ENCODE measurements around the gene ANXA8L1.
"Not testable (repeated sequence)": the region's sequence is repeated elsewhere in the genome, so short reads cannot be mapped to it uniquely, and the experiment has no call there.

ANXA8L1 gene

DNA sequence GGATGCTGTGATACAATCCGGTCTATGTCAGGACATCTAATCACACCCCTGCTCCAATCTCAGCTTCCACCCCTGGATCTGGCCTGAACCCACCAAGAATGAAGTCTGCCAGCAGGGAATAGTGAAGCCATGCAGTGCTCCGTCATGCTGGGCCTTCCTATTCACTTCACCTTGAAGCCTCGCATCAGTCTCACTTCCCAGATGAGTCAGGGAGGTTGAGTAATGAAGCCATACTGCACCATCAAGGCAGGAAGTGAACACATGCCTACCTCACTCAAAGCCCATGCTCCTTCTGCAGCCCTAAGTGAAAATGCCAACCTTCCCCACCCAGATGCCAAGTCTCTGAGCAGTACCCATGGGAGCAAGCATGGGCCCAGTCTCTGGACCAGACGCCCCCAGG is 11.1 kb downstream of the ANXA8L1 start:
- H3K4me3 ChIP-seq (ENCODE audit: insufficient read depth, low read length, poor library complexity, severe bottlenecking); H3F3A ChIP-seq (ENCODE audit: insufficient read depth); H3K4me2 ChIP-seq (ENCODE audit: low read depth, low read length, poor library complexity, severe bottlenecking); H3K79me2 ChIP-seq (ENCODE audit: insufficient read depth, low read length); H3K9me2 ChIP-seq (replicated peaks; ENCODE audit: insufficient read depth, low read length); H3K27me3 ChIP-seq (ENCODE audit: low read length); H3K9me3 ChIP-seq (ENCODE audit: insufficient read depth, low read length); H3K27ac ChIP-seq (ENCODE audit: low read depth, low read length); H3K9ac ChIP-seq (ENCODE audit: low read length); H3K36me3 ChIP-seq (ENCODE audit: low read length); H2AFZ ChIP-seq (ENCODE audit: low read depth, low read length, severe bottlenecking); H4K20me1 ChIP-seq (ENCODE audit: low read depth, low read length): not testable (repeated sequence)

DNA sequence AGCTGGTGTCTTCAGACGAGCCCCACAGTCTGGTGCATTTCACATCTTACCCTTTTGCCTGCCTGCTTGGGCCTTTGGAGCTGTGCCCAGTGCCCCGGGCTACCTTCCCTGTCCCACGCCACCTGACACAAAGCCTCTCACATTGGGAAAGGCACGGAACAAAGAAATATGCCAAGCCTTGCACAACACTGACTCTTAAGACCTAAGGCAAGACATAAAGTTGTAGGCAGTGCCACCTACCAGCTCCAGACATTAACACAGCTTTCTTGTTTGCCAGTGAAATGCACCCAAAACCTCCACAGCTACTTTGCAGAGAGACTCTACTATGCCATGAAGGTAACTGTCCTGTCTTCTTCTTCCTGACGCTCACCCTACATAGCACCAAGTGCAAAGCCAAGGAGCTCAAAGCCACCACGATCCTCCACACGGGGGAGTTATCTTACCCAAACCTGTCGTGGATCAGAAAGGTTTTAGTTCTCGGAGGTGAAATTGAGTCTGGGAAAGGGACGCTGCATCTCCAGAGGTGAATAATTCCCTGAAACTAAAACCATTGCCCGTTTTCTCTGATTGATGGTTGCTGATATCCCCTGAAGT is 11.8 kb downstream of the ANXA8L1 start:
- H3K4me2 ChIP-seq (ENCODE audit: low read depth, low read length, poor library complexity, severe bottlenecking); H3F3A ChIP-seq (ENCODE audit: insufficient read depth); H3K9me3 ChIP-seq (ENCODE audit: insufficient read depth, low read length); H3K79me2 ChIP-seq (ENCODE audit: insufficient read depth, low read length); H3K27me3 ChIP-seq (ENCODE audit: low read length); H2AFZ ChIP-seq (ENCODE audit: low read depth, low read length, severe bottlenecking); H3K4me3 ChIP-seq (ENCODE audit: insufficient read depth, low read length, poor library complexity, severe bottlenecking); H3K36me3 ChIP-seq (ENCODE audit: low read length); H3K27ac ChIP-seq (ENCODE audit: low read depth, low read length); H3K9ac ChIP-seq (ENCODE audit: low read length); H3K9me2 ChIP-seq (replicated peaks; ENCODE audit: insufficient read depth, low read length); H4K20me1 ChIP-seq (ENCODE audit: low read depth, low read length): not testable (repeated sequence)

DNA sequence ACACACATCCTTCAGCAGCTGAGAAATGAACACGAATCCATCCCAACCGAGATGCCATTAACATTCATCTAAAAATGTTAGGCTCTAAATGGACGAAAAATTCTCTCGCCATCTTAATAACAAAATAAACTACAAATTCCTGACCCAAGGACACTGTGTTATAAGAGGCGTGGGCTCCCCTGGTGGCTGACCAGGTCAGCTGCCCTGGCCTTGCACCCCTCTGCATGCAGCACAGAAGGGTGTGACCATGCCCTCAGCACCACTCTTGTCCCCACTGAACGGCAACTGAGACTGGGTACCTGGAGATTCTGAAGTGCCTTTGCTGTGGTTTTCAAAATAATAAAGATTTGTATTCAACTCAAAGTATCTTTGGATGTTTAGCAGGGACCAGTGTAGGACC is 15.8 kb downstream of the ANXA8L1 start:
- H3K9me2 ChIP-seq (replicated peaks; ENCODE audit: insufficient read depth, low read length); H3K4me2 ChIP-seq (ENCODE audit: low read depth, low read length, poor library complexity, severe bottlenecking); H3K4me3 ChIP-seq (ENCODE audit: insufficient read depth, low read length, poor library complexity, severe bottlenecking); H3K9me3 ChIP-seq (ENCODE audit: insufficient read depth, low read length); H2AFZ ChIP-seq (ENCODE audit: low read depth, low read length, severe bottlenecking); H3K79me2 ChIP-seq (ENCODE audit: insufficient read depth, low read length); H3K27me3 ChIP-seq (ENCODE audit: low read length); H3K36me3 ChIP-seq (ENCODE audit: low read length); H4K20me1 ChIP-seq (ENCODE audit: low read depth, low read length); H3K27ac ChIP-seq (ENCODE audit: low read depth, low read length); H3K9ac ChIP-seq (ENCODE audit: low read length); H3F3A ChIP-seq (ENCODE audit: insufficient read depth): not testable (repeated sequence)

DNA sequence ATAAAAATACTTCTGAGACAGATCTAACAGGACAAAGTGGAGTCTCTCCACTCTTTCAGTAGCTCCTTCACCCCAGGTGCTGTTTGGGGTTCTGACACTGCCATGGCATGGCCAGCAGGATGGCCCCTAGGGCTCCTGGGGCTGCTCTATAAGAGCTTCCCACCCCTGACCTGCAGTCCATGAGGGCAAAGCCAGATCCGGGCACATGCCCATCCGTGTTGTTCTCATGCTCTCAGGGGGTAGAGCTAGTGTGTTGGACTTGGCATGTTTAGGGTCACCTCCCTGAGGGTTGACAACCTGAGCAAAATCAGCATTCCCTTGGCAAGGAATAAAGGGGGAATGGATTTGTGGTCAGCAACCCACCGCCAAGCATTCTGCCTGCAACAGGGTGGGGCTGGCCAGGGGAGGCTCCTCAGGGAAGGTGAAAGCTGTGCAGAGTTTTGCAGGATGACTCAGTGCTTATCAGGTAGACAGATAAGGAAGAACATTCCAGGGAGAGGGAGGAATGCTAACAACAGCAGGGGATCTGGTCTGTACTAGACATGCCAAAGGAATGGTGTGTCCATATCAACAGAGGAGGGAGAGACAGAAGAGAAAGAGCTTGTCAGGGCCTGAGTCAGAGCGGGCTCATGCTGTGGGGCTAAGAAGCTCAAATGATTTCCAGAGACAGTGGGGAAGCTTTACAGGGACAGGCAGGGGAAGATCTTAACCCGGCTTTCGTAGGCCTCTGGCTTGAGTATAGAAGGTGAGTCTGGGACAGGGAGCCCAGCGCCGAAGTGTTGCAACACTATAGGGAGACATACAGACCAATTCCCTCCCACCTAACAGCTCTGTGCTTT is 21.1 kb downstream of the ANXA8L1 start:
- not testable (repeated sequence) for H3K36me3 ChIP-seq (ENCODE audit: low read length); H3K4me2 ChIP-seq (ENCODE audit: low read depth, low read length, poor library complexity, severe bottlenecking); H3F3A ChIP-seq (ENCODE audit: insufficient read depth); H3K27me3 ChIP-seq (ENCODE audit: low read length); H3K4me3 ChIP-seq (ENCODE audit: insufficient read depth, low read length, poor library complexity, severe bottlenecking); H4K20me1 ChIP-seq (ENCODE audit: low read depth, low read length); H3K9me3 ChIP-seq (ENCODE audit: insufficient read depth, low read length); H3K27ac ChIP-seq (ENCODE audit: low read depth, low read length); H3K9me2 ChIP-seq (replicated peaks; ENCODE audit: insufficient read depth, low read length); H2AFZ ChIP-seq (ENCODE audit: low read depth, low read length, severe bottlenecking); H3K79me2 ChIP-seq (ENCODE audit: insufficient read depth, low read length); H3K9ac ChIP-seq (ENCODE audit: low read length)

DNA sequence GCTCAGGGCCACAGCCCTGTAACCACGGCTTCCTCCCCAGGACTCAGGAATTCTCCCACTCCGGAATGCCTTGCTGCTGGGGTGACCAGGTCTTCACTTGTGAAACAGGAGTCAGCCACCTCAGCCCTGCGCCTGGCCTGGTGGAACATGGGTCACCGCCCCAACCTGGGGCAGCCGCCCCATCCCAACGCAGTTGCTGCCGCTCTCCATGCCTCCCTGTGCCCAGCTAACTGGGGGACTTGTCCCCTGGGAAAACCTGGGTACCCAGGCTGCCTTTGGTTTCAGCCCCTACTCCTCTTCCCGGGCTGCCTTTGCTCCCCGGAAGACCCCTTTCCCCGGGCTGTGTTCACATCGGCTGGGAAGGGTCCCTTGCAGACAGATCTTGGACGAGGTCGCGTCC is 22.2 kb downstream of the ANXA8L1 start:
- not testable (repeated sequence) for H3K4me2 ChIP-seq (ENCODE audit: low read depth, low read length, poor library complexity, severe bottlenecking); H3K9ac ChIP-seq (ENCODE audit: low read length); H2AFZ ChIP-seq (ENCODE audit: low read depth, low read length, severe bottlenecking); H3F3A ChIP-seq (ENCODE audit: insufficient read depth); H3K79me2 ChIP-seq (ENCODE audit: insufficient read depth, low read length); H3K9me2 ChIP-seq (replicated peaks; ENCODE audit: insufficient read depth, low read length); H3K36me3 ChIP-seq (ENCODE audit: low read length); H3K27me3 ChIP-seq (ENCODE audit: low read length); H3K4me3 ChIP-seq (ENCODE audit: insufficient read depth, low read length, poor library complexity, severe bottlenecking); H3K9me3 ChIP-seq (ENCODE audit: insufficient read depth, low read length); H3K27ac ChIP-seq (ENCODE audit: low read depth, low read length); H4K20me1 ChIP-seq (ENCODE audit: low read depth, low read length)

DNA sequence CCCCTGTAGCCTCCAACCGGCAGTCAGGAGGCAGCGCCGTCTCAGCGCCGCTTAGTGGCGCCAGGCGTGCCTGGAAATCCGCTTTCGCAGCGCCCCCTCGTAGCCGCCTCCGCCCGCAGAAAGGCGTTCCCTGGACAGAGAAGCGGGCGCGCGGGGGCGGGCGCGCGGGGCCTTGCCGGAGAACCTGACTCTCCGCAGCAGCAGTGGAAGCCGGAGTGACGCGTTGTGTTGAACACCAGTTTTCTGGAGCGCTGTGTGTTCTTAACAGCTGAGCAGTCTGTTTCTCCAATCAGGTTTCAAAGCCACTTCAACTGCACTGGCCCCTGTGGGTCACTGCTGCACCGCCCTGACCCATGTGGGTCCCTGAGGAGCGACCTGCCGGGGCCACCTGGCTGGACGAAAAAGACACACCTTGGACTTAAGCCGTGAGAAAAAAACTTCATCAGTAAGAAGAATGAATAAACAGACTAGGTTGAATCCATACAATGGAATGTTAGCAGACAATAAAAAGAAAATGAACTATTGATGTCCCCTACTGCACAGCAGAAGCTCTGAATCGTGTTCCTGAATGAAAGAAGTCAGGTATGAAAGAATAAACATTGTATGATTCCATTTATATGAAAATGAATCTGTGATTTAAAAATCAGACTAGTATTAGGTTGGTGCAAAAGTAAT is 22.8 kb downstream of the ANXA8L1 start:
- H3K4me3 ChIP-seq (ENCODE audit: insufficient read depth, low read length, poor library complexity, severe bottlenecking); H3K27ac ChIP-seq (ENCODE audit: low read depth, low read length); H3K9ac ChIP-seq (ENCODE audit: low read length); H4K20me1 ChIP-seq (ENCODE audit: low read depth, low read length); H3F3A ChIP-seq (ENCODE audit: insufficient read depth); H3K9me2 ChIP-seq (replicated peaks; ENCODE audit: insufficient read depth, low read length); H3K36me3 ChIP-seq (ENCODE audit: low read length); H3K79me2 ChIP-seq (ENCODE audit: insufficient read depth, low read length); H3K27me3 ChIP-seq (ENCODE audit: low read length); H3K9me3 ChIP-seq (ENCODE audit: insufficient read depth, low read length); H2AFZ ChIP-seq (ENCODE audit: low read depth, low read length, severe bottlenecking); H3K4me2 ChIP-seq (ENCODE audit: low read depth, low read length, poor library complexity, severe bottlenecking): not testable (repeated sequence)

DNA sequence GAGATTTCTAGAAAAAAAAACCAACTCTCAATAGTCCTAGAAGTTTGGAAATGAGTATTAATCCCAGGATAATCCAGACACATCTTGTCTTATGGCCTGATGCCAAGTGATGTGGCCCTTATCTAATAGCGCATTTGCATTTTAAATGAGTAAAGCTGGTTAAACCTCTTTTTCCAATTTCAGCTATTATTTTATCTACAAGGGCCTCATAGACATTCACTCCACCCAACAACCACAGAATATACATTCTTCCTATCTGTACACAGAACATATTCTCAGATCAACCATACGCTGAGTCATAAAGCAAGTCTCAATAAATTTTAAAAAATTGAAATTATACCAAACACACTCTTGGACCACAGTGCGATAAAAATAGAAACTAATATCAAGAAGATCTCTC is 34.0 kb downstream of the ANXA8L1 start:
- H3K4me3 ChIP-seq (ENCODE audit: insufficient read depth, low read length, poor library complexity, severe bottlenecking); H3K79me2 ChIP-seq (ENCODE audit: insufficient read depth, low read length); H2AFZ ChIP-seq (ENCODE audit: low read depth, low read length, severe bottlenecking); H3K9me3 ChIP-seq (ENCODE audit: insufficient read depth, low read length); H3K27me3 ChIP-seq (ENCODE audit: low read length); H3K9ac ChIP-seq (ENCODE audit: low read length); H3K36me3 ChIP-seq (ENCODE audit: low read length); H3K9me2 ChIP-seq (replicated peaks; ENCODE audit: insufficient read depth, low read length); H3K4me2 ChIP-seq (ENCODE audit: low read depth, low read length, poor library complexity, severe bottlenecking); H3K27ac ChIP-seq (ENCODE audit: low read depth, low read length); H3F3A ChIP-seq (ENCODE audit: insufficient read depth); H4K20me1 ChIP-seq (ENCODE audit: low read depth, low read length): not testable (repeated sequence)

DNA sequence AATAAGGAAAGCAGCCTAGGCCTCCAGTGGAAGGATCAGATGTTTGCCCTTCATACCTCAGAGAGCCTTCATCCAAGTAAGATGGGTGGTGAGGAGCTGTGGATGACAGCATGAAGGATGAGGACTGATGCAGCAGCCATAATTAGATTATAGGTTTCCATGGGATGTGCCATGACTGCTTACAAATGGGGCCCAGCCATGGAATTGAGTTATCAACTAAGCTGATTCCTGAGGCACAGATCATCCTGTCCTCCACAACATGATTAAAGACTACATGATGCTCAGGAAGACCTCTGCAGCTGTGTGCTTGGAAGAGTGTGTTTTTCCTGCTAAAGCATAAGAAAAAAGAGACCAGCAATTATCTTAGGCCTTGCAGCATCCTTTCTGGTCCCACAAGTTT is 35.5 kb downstream of the ANXA8L1 start:
- not testable (repeated sequence) for H3K4me2 ChIP-seq (ENCODE audit: low read depth, low read length, poor library complexity, severe bottlenecking); H3K9me2 ChIP-seq (replicated peaks; ENCODE audit: insufficient read depth, low read length); H2AFZ ChIP-seq (ENCODE audit: low read depth, low read length, severe bottlenecking); H3F3A ChIP-seq (ENCODE audit: insufficient read depth); H3K36me3 ChIP-seq (ENCODE audit: low read length); H3K4me3 ChIP-seq (ENCODE audit: insufficient read depth, low read length, poor library complexity, severe bottlenecking); H3K27ac ChIP-seq (ENCODE audit: low read depth, low read length); H4K20me1 ChIP-seq (ENCODE audit: low read depth, low read length); H3K79me2 ChIP-seq (ENCODE audit: insufficient read depth, low read length); H3K9ac ChIP-seq (ENCODE audit: low read length); H3K27me3 ChIP-seq (ENCODE audit: low read length); H3K9me3 ChIP-seq (ENCODE audit: insufficient read depth, low read length)

All from SU-DHL-6 (cell line).